ENCODE results near the gene SLC46A2.

SLC46A2 gene

DNA sequence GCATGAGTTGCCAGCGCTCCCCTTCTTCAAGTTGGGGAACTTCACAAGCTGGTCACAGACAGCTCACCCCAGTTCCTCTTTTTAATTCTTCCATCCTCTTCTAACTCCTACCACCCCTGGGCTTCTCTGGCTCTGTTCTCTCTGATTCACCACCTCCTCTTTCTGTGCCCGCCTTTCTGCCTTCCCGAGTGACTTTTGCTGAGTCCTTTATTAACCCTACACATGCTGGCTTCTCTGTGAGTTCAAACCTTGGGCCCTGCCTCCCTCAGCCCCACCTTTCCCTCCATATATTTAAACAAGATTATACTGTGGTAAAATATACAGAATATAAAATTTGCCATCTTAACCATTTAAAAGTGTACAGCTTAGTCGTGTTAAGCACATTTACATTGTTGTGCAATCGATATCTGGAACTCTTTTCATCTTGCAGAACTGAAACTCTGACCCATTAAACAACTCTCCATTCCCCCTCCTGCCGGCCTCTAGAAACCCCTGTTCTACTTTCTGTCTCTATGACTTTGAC, 32.0 kb downstream of the SLC46A2 start:
- no peak for DNase-seq (ENCODE audit: low read depth in 2 of 2)

DNA sequence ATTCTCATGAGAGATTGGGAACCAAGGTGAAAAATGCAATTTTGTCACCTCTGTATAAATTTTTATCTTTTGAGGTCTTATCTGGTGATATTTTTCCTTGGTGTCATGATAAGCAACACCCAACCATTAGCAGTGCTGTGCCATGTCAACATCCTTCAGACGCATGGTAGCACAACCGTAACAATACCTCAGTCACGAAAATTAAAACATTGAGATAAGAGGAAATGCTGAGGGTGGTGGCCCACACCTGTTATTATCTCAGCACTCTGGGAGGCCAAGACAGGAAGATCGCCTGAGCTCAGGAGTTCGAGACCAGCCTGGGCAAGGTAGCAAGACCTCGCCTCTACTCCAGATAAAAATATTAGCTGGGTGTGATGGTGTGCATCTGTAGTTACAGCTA, 32.7 kb downstream of the SLC46A2 start:
- DNase-seq (ENCODE audit: low read depth in 2 of 2) = no peak

DNA sequence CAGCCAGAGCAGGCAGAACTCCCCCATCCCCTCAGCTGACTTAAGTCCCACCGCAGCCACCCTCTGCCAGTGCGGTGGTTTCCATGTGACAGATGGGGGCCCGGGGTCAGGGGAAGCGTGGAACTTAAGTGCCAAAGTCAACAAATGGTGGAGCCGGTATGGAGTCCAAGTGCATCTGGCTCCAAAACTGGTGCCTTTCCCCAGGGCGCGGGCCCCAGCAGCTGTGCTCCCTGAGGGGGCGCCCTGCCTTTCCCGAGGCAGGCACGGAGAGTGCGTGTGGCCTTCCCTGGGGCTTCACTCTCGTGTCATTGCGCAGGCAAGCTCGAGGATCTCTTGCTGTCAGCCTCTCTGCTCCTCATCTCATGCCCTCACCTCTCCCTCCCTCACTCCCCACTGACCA, 33.8 kb downstream of the SLC46A2 start:
- DNase-seq (ENCODE audit: low read depth in 2 of 2) = no peak

DNA sequence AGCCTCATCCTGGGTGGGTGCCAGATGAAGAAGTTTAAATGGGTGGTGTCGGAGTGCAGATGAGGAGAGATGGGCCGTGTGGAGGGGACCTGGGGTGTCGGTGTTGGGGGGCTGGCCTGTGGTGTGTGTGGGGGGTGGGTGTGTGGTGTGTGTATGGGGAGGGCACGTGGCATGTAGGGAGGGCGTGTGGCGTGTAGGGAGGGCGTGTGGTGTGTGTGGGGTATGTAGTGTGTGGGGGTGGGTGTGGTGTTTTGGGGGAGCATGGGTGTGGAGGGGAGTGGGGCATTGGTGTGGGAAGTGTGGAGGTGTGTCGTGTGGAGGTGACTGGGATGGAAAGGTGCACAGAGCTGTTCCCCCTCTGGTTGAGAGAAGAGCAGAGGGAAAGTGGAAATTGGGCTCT, 34.5 kb downstream of the SLC46A2 start:
- DNase-seq (ENCODE audit: low read depth in 2 of 2) = no peak

DNA sequence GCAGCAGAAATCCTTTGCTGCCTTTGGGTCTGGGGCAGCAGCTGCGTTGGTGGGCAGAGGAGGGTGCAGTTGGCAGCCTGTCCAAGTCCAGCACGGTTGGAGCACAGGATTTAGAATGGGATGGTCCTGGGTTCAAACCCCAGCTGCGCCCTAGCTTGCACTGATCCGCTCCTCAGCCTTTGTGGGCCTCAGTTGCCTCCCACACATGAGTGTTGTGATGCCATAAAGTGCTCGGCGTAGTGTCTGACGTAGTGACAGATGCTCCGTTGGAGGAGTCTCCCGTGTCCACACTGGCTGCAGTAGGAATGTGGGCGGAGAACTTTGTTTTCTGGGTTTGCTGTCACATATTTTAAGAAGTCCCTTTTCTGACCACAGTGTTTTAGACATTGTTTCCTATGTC, 36.0 kb downstream of the SLC46A2 start:
- no peak for DNase-seq (ENCODE audit: low read depth in 2 of 2)

DNA sequence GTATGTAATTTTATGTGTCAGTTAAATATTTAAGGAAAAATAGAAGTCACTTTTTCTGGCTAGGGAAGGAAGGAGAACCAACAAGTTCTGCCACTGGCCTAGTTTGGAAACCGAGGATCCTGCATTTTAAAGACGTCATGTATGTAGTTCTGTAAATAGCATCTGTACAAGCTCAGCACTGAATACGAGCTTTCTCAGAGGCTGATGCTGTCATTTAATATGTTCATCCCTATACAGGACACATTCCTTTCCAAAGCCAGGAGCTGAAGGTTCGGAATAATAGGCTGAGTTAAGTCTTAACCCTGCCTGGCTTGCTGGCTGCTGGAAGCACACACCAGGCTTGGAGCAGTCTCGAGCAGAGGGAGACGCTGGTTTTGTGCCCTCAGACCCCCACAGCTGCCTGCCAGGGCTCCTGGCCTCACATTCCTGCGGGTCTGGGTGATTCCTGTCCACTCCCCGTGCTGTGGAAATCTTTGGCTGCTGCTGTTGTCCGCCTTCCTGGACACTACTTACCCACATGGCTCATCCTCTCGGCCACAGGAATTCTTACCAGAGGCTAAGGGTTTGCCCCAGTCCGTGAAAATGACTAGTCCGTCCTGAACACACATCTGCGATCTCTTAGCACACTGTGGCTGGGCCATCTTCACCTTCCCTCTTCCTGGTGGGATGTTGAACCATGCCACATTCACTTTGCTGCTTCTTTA, 36.6 kb downstream of the SLC46A2 start:
- DNase-seq (ENCODE audit: low read depth in 2 of 2) = no peak

DNA sequence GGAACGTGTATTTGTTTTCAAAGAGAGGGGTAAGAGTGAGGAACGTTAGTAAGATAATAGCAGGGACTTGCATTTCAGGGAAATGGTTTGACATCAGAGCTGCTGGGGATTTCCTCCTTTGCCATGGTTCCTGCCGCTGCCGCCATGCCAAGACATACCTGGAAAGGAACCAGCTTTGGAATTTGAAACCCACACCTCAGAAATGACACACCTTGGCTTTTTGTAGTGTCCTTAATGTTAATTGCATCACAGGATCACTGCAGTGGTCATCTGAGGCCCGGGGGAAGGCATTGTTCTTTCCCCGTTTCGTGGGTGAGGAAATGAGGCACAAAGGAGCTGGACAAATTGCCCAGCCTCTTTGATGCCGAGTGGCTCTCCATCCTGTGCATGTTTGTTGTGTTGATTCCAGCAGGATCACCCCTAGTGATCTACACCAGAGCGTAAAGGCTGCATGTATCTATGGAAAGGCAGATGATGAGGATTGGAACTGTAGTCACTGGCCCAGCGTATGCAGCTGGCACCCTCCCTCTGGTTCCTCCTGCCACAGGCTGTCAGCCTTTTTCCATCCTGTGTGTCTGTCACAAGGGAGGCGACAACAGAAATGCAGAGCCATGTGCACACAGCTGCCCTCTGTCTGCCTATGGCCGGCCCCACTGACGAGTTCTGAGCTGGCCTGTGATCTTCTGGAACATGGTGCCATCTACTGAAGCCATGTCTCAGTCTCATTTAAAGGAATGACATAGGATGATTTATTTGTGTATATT, 37.8 kb downstream of the SLC46A2 start:
- no peak for DNase-seq (ENCODE audit: low read depth in 2 of 2)

DNA sequence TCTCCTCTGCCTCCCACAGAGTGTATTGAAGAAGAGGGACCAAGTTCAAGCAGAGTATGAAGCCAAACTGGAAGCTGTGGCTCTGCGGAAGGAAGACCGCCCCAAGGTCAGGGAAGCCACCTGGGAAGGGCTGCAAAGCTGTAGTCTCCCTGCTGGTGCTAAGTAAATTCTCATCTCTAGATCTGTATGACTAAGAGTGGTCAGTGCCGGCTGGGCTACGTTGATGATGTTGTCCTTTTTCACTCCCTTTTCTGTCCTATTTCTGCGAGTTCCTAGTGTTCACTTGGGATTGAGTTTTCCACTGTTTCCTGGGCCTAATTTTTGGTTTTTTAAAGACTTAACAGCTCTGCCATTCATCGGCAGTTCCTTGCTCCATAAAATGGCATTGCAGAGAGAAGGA, 39.8 kb downstream of the SLC46A2 start:
- DNase-seq (ENCODE audit: low read depth in 2 of 2) = no peak

DNA sequence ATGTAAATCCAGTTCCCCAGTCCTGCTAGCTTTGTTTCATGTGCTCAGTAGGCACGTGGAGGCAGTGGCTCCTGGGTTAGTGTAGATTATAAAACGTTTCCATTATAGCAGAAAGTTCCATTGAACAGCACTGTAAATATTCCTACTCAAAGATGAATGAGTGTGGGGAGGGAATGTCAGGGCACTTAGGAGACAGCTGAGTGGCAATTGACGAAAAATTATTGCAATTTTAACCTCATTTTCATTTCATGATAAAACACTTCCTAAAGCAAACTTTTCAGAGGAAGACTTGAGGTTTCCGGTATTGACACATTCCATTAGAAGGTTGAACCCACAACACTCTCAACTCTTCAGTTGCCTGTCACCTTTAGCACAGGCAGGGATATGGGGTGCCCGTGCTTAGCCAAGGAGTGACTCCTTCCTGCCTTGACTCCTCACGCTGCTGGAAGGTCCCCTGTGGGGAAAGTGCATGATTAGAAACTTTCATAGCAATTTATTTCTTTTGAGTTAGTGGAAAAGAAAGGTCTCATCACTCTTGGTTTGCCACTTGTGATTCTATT, 41.2 kb downstream of the SLC46A2 start:
- DNase-seq (ENCODE audit: low read depth in 2 of 2) = no peak

DNA sequence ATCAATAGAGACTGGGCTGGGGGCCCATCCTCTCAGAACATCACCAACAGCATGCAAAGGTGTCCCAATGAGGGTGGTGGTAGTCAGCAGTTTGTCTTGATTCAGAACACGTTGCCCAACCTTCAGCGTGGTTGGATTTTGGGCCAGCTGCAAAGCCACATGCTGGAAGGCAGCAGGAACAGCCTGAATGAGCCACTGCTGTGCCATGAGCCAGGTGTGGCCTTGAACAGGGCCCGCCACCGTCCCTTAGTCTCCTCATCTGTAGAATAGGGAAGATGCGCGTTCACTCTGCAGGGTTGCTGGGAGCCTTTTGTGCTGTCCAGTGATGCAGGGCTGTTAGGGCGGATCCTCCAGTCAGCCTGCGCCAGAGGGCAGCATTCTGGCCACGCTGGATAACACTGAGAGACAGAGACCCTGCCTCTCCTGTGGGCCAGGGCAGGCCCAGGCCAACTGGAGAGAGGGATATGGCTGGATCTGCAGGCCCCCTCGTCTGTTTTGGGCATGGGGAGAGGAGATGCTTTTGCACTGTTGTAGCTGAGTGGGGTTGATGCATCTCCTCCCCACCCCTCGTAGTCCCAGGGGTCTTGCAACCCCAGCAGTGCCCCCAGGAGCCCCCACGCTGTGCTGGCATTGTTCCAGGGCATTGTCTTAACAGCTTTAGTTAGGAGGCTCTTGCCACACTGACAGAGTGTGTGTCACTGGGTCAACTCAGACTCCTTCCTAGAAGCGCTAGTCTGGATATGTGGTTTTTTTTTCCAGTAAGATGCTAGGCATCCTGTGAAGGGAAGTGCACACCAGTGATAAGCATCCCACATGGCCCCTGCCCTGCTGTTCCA, 42.1 kb downstream of the SLC46A2 start:
- DNase-seq (ENCODE audit: low read depth in 2 of 2) = no peak

DNA sequence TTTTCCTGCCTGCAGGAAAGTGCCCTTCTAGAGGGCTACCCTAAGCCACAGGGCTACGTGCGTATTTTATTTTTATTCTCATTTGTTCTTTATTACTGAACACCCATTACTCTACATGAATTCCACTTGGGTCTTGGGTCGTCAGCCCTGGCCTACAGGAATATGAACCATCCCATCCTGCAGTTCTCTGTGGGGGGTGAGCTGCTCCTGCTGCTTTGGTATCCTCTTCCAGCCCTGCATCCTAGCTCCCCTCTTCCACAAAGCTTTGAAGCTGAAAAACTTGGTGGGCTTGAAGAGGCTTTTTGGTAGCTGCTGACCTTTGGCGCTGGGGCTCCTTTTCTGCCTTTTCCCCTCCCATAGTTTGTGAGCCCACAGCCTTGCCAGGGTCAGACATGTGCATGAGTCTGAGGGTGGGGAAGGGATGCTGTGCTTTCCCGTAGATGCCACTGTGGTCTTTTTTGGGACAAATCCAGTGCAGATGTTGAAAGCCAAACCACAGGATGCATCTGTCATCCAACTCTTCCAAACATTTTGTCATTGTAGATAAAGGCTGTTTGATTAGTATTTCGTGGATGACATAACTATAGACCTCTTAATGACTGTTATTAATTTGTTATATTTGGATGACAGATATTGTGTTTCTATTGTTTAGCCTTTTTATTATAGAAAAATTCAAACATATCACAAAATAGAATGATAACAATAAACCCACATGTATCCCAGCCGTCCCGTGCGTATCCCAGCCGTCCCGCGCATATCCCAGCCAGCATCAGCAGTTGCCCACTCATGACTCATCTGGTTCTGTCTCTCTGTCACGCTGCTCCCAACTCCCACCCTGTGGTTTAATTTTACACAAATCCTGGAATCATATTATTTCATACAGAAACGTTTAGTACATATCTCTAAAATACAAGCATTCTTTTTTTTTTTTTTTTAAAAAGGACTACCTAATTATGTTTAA, 43.9 kb downstream of the SLC46A2 start:
- no peak for DNase-seq (ENCODE audit: low read depth in 2 of 2)

DNA sequence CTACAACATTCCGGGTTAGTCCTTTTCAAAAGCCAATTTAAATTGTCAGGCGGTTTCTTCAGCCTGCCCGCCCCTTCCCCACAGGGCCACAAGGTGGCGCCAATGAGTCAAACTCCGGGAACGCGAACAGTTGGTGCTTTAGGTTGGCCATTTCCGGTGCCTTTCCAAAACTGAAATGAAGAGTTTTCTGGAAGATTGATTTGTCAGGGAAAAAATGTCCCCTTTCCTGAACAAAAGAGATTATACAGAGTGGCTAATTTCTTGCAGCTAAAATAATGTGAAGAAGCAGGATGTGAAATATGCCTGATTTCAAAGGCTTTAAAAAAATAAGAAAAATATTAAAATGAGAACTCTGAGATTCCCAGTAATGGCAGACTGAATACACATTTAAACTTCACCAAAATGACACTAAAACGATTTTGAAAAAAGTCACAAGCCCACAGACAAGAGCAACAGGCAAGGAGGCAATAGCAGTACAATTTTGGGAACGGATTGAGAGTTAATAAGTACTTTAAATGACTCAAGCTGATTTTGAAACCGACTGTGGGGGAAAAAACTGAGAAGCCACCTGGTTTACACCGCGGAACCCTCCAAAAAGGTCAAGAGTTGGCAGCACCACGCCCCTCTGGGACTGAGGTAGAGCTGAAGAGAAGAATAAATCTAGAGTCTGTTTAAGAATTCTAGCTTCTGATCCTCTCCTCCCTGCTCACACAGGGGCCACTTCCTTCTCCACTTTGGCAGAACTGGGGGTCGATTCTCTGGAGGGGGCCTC, 45.7 kb downstream of the SLC46A2 start:
- peak; percentile 58 to 66 for DNase-seq (ENCODE audit: low read depth in 2 of 2)

DNA sequence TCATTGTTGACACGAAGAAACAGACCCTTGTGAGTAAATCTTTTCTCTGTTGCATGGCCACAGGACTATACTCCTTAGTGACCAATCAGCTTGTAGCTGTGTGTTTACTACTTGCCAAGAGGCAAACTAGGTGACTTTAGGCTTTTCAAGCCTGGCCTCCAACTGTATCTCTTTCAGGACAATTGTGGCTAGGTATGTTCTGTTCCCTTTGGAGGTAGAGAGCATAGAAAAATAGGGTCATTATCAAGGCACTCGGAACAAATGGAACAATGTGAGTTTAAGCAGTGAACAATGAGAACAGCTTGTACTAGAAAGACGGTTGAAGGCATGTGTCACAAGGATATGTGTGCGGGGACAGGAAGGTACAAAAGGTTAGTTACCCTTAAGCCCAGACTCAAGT, 48.1 kb downstream of the SLC46A2 start:
- DNase-seq (ENCODE audit: low read depth in 2 of 2) = no peak

DNA sequence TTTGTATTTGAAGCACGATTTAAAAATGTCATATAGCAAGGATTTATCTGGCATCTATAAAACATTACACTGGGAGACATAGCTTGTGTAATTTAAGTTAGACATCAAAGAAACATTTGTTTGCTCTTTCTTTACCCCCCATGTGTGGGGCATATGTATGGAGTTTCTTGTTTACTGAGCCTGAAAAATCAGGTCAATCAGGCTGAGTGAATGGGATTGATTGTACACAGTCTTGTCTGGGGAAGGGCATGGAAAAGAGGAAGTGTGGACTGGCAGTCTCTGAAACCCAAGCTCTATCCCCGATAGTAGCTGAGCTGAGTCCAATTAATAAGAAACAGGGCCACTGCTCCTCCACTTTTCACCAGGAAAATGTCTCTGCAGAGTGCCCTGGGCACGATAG, 49.4 kb downstream of the SLC46A2 start:
- DNase-seq (ENCODE audit: low read depth in 2 of 2) = no peak

DNA sequence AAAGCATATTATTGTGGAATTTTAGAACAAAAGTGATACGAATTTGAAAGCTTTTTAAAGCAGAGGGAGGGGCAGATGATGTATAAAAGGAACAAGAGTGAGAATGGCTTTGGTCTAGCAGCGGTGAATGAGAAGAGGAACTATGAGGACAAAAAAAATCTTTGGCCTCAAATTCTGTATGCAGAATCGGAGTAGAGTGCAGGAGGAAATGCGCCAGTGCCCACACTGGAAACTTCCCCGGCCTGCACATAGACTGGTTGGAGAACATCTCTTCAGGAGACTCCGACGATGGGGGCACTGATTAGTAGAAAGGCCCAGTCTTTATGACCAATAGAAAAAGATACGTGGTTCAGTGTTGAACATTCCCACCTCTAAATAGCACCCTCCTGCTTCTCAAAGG, 51.3 kb downstream of the SLC46A2 start:
- no peak for DNase-seq (ENCODE audit: low read depth in 2 of 2)

DNA sequence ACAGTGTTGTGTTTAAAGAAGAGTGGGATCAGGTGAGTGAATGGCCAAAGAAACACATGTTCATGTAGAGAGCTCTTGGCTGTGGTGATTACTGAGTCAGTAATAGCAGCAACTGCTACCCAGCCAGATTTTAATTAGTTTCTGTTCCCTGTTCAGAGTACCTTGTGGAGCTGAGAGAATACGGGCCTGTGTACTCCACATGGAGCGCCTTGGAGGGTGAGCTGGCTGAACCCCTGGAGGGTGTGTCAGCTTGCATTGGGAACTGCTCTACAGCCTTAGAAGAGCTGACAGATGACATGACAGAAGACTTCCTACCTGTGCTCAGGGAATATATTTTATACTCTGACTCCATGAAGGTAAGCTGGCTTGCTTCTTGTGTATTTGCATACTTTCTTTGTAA, 52.3 kb downstream of the SLC46A2 start:
- no peak for DNase-seq (ENCODE audit: low read depth in 2 of 2)

DNA sequence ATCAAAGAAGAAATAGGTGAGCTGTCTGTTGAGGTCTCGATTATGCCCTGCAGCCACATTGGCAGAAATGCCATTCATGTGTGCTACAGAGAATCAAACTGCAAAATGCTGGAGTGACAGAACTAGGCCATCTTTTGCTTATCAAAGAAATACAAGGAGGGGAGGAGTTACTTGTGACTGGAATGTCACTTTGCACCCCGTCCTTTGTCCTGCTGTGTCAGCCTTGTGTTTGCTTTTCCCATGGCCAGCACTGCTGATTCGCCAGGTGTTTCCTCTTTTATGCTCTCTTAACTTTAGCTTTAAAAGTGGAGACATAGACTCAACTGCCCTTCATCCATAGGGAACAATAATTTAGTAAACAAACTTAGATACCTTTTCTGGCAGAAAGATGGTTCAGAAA, 54.3 kb downstream of the SLC46A2 start:
- no peak for DNase-seq (ENCODE audit: low read depth in 2 of 2)

DNA sequence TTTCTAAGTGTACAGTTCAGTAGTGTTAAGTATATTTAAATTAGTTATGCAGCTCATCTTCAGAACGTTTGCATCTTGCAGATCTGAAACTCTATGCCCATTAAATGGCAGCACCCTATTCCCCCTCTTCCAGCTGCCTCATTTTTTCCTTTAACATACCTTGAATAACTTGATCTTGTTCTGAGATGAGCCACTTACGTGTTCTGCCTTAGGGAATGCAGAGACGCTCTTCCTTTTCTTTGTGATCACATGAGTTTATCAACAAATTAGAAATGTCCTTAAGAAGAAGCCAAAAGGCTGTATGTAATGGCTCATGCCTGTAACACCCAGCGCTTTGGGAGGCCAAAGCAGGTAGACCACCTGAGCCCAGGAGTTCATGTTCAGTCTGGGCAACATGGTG, 57.6 kb downstream of the SLC46A2 start:
- DNase-seq (ENCODE audit: low read depth in 2 of 2) = no peak

DNA sequence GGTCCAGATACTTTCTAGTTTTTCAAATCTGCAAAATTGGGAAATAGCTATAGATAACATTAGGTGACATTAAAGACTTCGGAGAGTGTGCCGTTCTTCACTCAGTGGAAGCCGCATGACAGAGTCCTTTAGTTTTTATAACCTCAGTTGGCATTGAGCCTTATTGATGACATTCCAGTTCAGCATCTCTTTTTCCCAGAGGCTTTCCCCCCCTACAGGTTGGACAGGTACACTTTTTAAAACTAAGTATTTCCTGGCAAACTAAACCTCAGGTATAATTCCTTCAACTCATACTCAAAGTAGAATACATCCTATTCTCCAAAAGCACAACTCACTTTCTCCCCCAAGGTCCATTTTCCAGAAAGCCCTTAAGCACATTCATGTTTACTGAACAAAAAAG, 58.7 kb downstream of the SLC46A2 start:
- no peak for DNase-seq (ENCODE audit: low read depth in 2 of 2)

DNA sequence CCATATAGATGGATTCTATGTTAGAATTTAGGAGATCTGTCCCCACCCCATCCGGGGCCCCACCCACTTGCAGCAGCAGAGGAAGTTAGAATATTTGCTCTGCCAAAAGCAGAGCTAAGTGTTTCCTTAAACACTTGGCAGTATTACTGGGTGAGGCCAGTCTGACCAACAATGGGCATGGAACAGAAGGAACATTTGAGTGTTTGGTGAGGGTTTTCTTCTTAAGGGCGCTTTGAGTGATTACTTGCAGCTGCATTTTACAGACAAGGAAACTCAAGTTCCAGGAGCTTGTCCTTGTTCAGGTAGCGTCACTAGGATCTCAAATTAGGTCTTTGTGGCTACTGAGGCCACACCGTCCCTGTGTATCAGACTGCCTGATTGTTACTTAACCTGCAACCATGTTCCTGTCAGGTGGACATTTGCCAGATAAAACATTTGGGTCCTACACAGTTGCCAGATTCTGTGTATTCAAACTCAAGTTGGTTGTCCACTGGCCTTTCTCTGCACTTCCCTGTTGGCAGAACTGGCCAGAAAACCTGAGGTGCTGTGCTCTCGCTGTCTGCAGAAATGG, 59.3 kb downstream of the SLC46A2 start:
- no peak for DNase-seq (ENCODE audit: low read depth in 2 of 2)
